H1 (cell line): ENCODE measurements around the gene HSCB.

Experiments used
- CHD2 ChIP-seq: IDR thresholded peaks from 2 replicates; pipeline ENCODE4 v1.6.1; 2012; ENCODE audit warnings: low read length, improper control_type of control experiment
- EZH2 ChIP-seq: fragments of 200-600 bp; sonication (generic); IDR thresholded peaks from 2 replicates; pipeline ENCODE4 v1.7.1; 2012; ENCODE audit warnings: low read depth, mild to moderate bottlenecking, moderate library complexity, low read length, inconsistent platforms; ENCODE audit not compliant: severe bottlenecking
- GABPA ChIP-seq: IDR thresholded peaks from 2 replicates; pipeline ENCODE4 v1.6.1; 2011; ENCODE audit warnings: mild to moderate bottlenecking, low read length, moderate library complexity, borderline replicate concordance; ENCODE audit not compliant: insufficient read depth
- HDAC2 ChIP-seq, 2 experiments: fragments of 300-600 bp in 1 of 2; sonication (generic) in 1 of 2; IDR thresholded peaks; 2 replicates each; pipeline ENCODE4 v1.6.1; 2011 to 2012; ENCODE audit warnings: low read depth in 2 of 2, low read length in 2 of 2, mild to moderate bottlenecking in 2 of 2, moderate library complexity in 2 of 2, borderline replicate concordance in 1 of 2, inconsistent platforms in 1 of 2
- MAFK ChIP-seq: IDR thresholded peaks from 2 replicates; pipeline ENCODE4 v1.6.1; 2012; ENCODE audit warnings: low read depth, mild to moderate bottlenecking, improper control_type of control experiment, low read length
- MAX ChIP-seq: IDR thresholded peaks from 2 replicates; pipeline ENCODE4 v1.6.1; 2012; ENCODE audit warnings: inconsistent platforms
- POLR2A ChIP-seq, 2 experiments: IDR thresholded peaks; 1 replicate in 1 of 2; 2 replicates in 1 of 2; pipeline ENCODE4 v1.6.1; 2011; ENCODE audit warnings: low read depth in 2 of 2, low read length in 2 of 2, mild to moderate bottlenecking in 2 of 2; ENCODE audit errors: control extremely low read depth in 1 of 2
- RBBP5 ChIP-seq: IDR thresholded peaks from 2 replicates; pipeline ENCODE4 v1.7.1; 2012; ENCODE audit warnings: low read depth, mild to moderate bottlenecking, inconsistent platforms, low read length, moderate library complexity, borderline replicate concordance
- SAP30 ChIP-seq: fragments of 300-600 bp; sonication (generic); IDR thresholded peaks from 2 replicates; pipeline ENCODE4 v1.7.1; 2012; ENCODE audit warnings: low read length, moderate library complexity, mild to moderate bottlenecking, inconsistent platforms; ENCODE audit not compliant: insufficient read depth, insufficient replicate concordance
- SP1 ChIP-seq: IDR thresholded peaks from 2 replicates; pipeline ENCODE4 v1.6.1; 2011; ENCODE audit warnings: low read depth, low read length

GRCh38 chr22:28773461-28773867 lies 31.6 kb downstream of the HSCB start:
- no peak for TF ChIP-seq MAFK
- TF ChIP-seq RBBP5: no peak
- no peak for TF ChIP-seq EZH2
- TF ChIP-seq HDAC2 (IDR thresholded peaks at IDR 0.05; ENCODE audit: borderline replicate concordance in 1 of 2, low read depth in 2 of 2, low read length in 2 of 2): no peak
- no peak for TF ChIP-seq SP1
- TF ChIP-seq GABPA: no peak
- no peak for TF ChIP-seq POLR2A (IDR thresholded peaks at IDR 0.05; ENCODE audit: control extremely low read depth in 1 of 2, low read depth in 2 of 2, low read length in 2 of 2)
- no peak for TF ChIP-seq SAP30
- no peak for TF ChIP-seq MAX
- no peak for TF ChIP-seq CHD2
